ENCODE measurements around the gene WDR45B. TPM values are rescaled to one million over a fixed set of nuclear protein-coding genes. Genes with fewer than 3 reads are reported as not detected.

WDR45B gene
- total and polyA plus RNA-seq, 8 donors, result 46.8 to 93.1 (median 82.6) TPM

DNA sequence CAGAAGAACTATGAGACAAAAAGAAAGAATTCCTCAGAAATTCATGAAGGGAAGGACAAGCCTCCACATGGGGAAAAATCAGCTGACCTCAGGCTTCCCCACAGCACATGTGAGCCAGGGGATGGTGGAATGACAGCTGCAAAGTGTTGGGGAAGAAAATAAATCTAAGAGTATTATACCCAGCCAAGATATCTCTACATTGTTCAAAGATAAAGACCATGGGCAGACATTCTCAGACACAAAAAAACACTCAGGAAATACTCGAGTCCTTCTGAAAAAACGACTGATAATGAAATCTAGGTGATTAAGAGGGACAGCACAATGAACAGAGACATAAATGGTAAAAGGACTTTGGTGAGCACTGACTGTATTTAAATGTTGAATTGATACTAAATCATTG lies 46.4 kb upstream of the WDR45B start:
- Histone ChIP-seq H3K4me1 (peaks cover 5 to 22% of the 10 kb centered on the region in 2 donors), H3K27me3 (peaks cover 0 to 23% of the 10 kb centered on the region in 2 donors), H3K9me3 (peaks cover 0 to 14% of the 10 kb centered on the region in 2 donors), H3K27ac (no peak overlapping the region), H3K36me3 (no peaks in the 10 kb centered on the region), H3K4me3 (no peak overlapping the region)
- no peak for DNase-seq
- intact Hi-C loops (cut with DNase I), result no loop called here
- no peak for TF ChIP-seq CTCF (IDR thresholded peaks at IDR 0.05)
- ATAC-seq, result no peak

GRCh38 chr17:82693168-82693867 lies 45.1 kb upstream of the WDR45B start:
- no peak for TF ChIP-seq CTCF (IDR thresholded peaks at IDR 0.05)
- Histone ChIP-seq H3K9me3 (peaks cover 0 to 14% of the 10 kb centered on the region in 2 donors), H3K36me3 (no peaks in the 10 kb centered on the region), H3K27ac (no peak overlapping the region), H3K4me1 (peaks cover 5 to 14% of the 10 kb centered on the region in 2 donors), H3K4me3 (no peak overlapping the region), H3K27me3 (peaks cover 0 to 23% of the 10 kb centered on the region in 2 donors)
- intact Hi-C loops (cut with DNase I), result no loop called here
- DNase-seq, result no peak
- ATAC-seq, result no peak

DNA sequence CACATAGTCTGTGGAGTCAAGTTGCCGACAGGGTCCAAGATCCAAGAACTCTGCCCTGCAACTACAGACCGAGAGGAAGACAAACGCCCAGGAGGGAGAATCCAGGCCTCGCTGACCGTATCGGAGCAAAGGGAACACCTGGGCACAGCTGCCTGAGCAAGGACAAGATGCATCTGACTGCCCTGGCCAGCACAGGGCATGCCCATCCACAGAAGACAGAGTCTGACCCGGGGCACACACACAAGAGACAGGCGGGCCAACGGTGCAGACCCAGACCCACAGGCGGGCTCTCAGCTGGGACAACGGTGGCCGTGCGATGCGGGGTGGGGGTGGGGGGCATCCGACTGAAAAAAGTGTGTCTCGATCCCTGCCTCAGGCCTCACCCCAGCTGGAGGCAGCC lies 44.0 kb upstream of the WDR45B start:
- TF ChIP-seq CTCF (IDR thresholded peaks at IDR 0.05), result no peak
- no peak overlapping the region for H3K4me3 ChIP-seq
- peaks cover 0 to 14% of the 10 kb centered on the region in 2 donors for H3K9me3 ChIP-seq
- no peak overlapping the region for H3K27ac ChIP-seq
- no peak for ATAC-seq
- peaks cover under 1 to 6% of the 10 kb centered on the region in 2 donors for H3K4me1 ChIP-seq
- DNase-seq, result no peak
- H3K27me3 ChIP-seq, result peaks cover 0 to 14% of the 10 kb centered on the region in 2 donors
- intact Hi-C loops (cut with DNase I), result no loop called here
- H3K36me3 ChIP-seq, result no peaks in the 10 kb centered on the region

DNA sequence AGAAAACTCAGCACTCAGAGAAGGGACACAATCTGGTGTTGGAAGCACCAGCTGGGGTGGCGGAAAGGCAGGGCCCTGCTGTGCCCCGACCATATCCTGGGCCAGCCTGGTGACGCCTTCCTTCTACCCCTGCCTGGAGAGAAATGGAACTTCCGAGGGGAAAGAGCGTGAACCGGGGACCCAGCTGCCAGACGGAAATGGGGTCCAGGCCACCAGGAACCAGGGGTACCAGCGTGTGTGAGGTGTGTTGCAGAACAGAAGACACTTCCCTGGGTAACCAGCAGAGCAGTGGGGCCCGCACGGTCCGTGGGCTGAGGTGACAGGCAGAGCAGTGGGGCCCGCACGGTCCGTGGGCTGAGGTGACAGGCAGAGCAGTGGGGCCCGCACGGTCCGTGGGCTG lies 43.5 kb upstream of the WDR45B start:
- no peak for ATAC-seq

More for the DNA sequence above, 43.5 kb upstream of the WDR45B start:
- H3K27me3 ChIP-seq, result peaks cover 0 to 9% of the 10 kb centered on the region in 2 donors
- H3K4me3 ChIP-seq, result no peak overlapping the region
- TF ChIP-seq CTCF (IDR thresholded peaks at IDR 0.05), result no peak
- no peak for DNase-seq
- H3K4me1 ChIP-seq, result peaks cover 0 to under 1% of the 10 kb centered on the region in 2 donors
- H3K9me3 ChIP-seq, result peaks cover 0 to 14% of the 10 kb centered on the region in 2 donors
- no peaks in the 10 kb centered on the region for H3K36me3 ChIP-seq
- intact Hi-C loops (cut with DNase I), result no loop called here
- no peak overlapping the region for H3K27ac ChIP-seq
